Endothelial cell of umbilical vein (primary cell): ENCODE results near the gene OR10X1. TPM values are rescaled to one million over a fixed set of nuclear protein-coding genes. Genes with fewer than 3 reads are reported as not detected.

Source experiments
- BruUV-seq: library from RNA; stranded (reverse); fragments of 400-500 nt; replicated peaks from 2 replicates; lab custom pipeline; 2021; lab: Mats Ljungman, UMichigan
- CTCF ChIA-PET: fragments of 300-600, 350-600 bp; sonication (Branson Sonifier 250); formaldehyde crosslinking; loops from one replicate; lab custom pipeline; 2021; ENCODE audit warnings: antibody characterized with exemption, inconsistent platforms; lab: Charles Lee
- POLR2A ChIA-PET: fragments of 300-600, 350-600 bp; sonication (Branson Sonifier 250); formaldehyde crosslinking; loops from one replicate; lab custom pipeline; 2021; ENCODE audit warnings: antibody characterized with exemption, inconsistent platforms; lab: Charles Lee
- DNase-seq: peaks from one replicate; pipeline ENCODE4 v3.0.0-alpha.2; 2011; ENCODE audit warnings: low read depth, low spot score
- FAIRE-seq: peaks from 2 replicates; lab custom pipeline; 2011; peaks lifted over from hg19 to GRCh38; lab: Jason Lieb, UNC
- H2AFZ ChIP-seq: 2 replicates; pipeline ENCODE4 v1.6.0; 2012; ENCODE audit warnings: low read depth, low read length, control low read depth, inconsistent platforms
- H3K27ac ChIP-seq: 2 replicates; pipeline ENCODE4 v1.5.1; 2011; ENCODE audit warnings: low read depth, mild to moderate bottlenecking, control low read depth, low read length, moderate library complexity; ENCODE audit not compliant: insufficient read depth
- H3K27me3 ChIP-seq, 2 experiments: 2 replicates each; pipeline versions ENCODE4 v1.6.0 to v1.6.1; 2011; ENCODE audit warnings: low read length in 2 of 2, mixed read lengths in 1 of 2; ENCODE audit not compliant: control insufficient read depth in 2 of 2, insufficient read depth in 2 of 2
- H3K36me3 ChIP-seq, 2 experiments: 2 replicates in 1 of 2; 3 replicates in 1 of 2; pipeline ENCODE4 v1.5.1; 2011; ENCODE audit warnings: low read length in 2 of 2, mild to moderate bottlenecking in 1 of 2, moderate library complexity in 1 of 2; ENCODE audit not compliant: control insufficient read depth in 2 of 2, insufficient read depth in 2 of 2; ENCODE audit errors: extremely low read depth in 1 of 2
- H3K4me1 ChIP-seq: 3 replicates; pipeline ENCODE4 v1.5.1; 2011; ENCODE audit warnings: mild to moderate bottlenecking, low read length; ENCODE audit not compliant: control insufficient read depth, insufficient read depth; ENCODE audit errors: extremely low read depth
- H3K4me2 ChIP-seq: 2 replicates; pipeline ENCODE4 v1.6.1; 2011; ENCODE audit warnings: low read length, control low read depth, mixed read lengths; ENCODE audit not compliant: insufficient read depth
- H3K4me3 ChIP-seq, 3 experiments: fragments of 200-600 bp in 1 of 3; sonication (generic), shearing (Covaris generic) in 1 of 3; replicated peaks in 1 of 3; 2 replicates each; pipeline ENCODE4 v1.5.1; 2011 to 2016; ENCODE audit warnings: control low read depth in 3 of 3, low read length in 3 of 3, mild to moderate bottlenecking in 2 of 3, inconsistent platforms in 1 of 3, low read depth in 1 of 3, moderate library complexity in 1 of 3; ENCODE audit not compliant: insufficient read depth in 1 of 3
- H3K79me2 ChIP-seq: 2 replicates; pipeline ENCODE4 v1.6.0; 2012; ENCODE audit warnings: low read length, inconsistent platforms; ENCODE audit not compliant: control insufficient read depth, insufficient read depth
- H3K9ac ChIP-seq: replicated peaks from 2 replicates; pipeline ENCODE3; 2011; ENCODE audit warnings: low read length, control low read depth; ENCODE audit not compliant: insufficient read depth; ENCODE audit errors: extremely low read depth
- H3K9me1 ChIP-seq: replicated peaks from 3 replicates; pipeline ENCODE4 v1.6.0; 2011; ENCODE audit warnings: mild to moderate bottlenecking, low read length; ENCODE audit not compliant: control insufficient read depth, insufficient read depth; ENCODE audit errors: extremely low read depth
- H3K9me3 ChIP-seq: replicated peaks from 2 replicates; pipeline ENCODE4 v1.5.1; 2012; ENCODE audit warnings: low read length, inconsistent platforms; ENCODE audit not compliant: control insufficient read depth, insufficient read depth
- H4K20me1 ChIP-seq: replicated peaks from 2 replicates; pipeline ENCODE3; 2011; ENCODE audit warnings: mild to moderate bottlenecking, low read length; ENCODE audit not compliant: control insufficient read depth, insufficient read depth; ENCODE audit errors: extremely low read depth
- CTCF ChIP-seq, 2 donors: IDR thresholded peaks; 1 replicate in 1 of 2; 2 replicates in 1 of 2; pipeline ENCODE4 v1.5.1; 2011; ENCODE audit warnings: low read length in 2 of 2, mild to moderate bottlenecking in 2 of 2, moderate library complexity in 2 of 2, control low read depth in 1 of 2, inconsistent platforms in 1 of 2, low read depth in 1 of 2; ENCODE audit not compliant: insufficient read depth in 1 of 2; ENCODE audit errors: extremely low read depth in 1 of 2
- EZH2 ChIP-seq: IDR thresholded peaks from 2 replicates; pipeline ENCODE4 v1.6.1; 2012; ENCODE audit warnings: borderline replicate concordance, low read depth, mild to moderate bottlenecking, moderate library complexity, low read length, inconsistent platforms; ENCODE audit not compliant: severe bottlenecking
- FOS ChIP-seq: IDR thresholded peaks from 2 replicates; pipeline ENCODE4 v1.6.1; 2011; ENCODE audit warnings: mild to moderate bottlenecking, low read length, moderate library complexity, borderline replicate concordance; ENCODE audit not compliant: insufficient read depth
- GATA2 ChIP-seq: IDR thresholded peaks from 2 replicates; pipeline ENCODE4 v1.7.0; 2011; ENCODE audit warnings: low read depth, mild to moderate bottlenecking, moderate library complexity, mixed read lengths, low read length; ENCODE audit not compliant: insufficient read length, insufficient read depth
- JUN ChIP-seq: IDR thresholded peaks from 2 replicates; pipeline ENCODE4 v1.6.1; 2011; ENCODE audit warnings: borderline replicate concordance, low read depth; ENCODE audit not compliant: insufficient read length, insufficient read depth
- MAX ChIP-seq: IDR thresholded peaks from 2 replicates; pipeline ENCODE4 v1.6.1; 2011; ENCODE audit not compliant: insufficient read depth, insufficient read length
- MYC ChIP-seq: IDR thresholded peaks from one replicate; pipeline ENCODE4 v1.6.1; 2011; ENCODE audit warnings: mild to moderate bottlenecking, low read depth, low read length
- POLR2A ChIP-seq: IDR thresholded peaks from 2 replicates; pipeline ENCODE4 v1.6.1; 2012; ENCODE audit warnings: low read depth, mild to moderate bottlenecking, control low read depth, low read length
- POLR2AphosphoS5 ChIP-seq: IDR thresholded peaks from 2 replicates; pipeline ENCODE4 v1.6.1; 2012; ENCODE audit warnings: low read depth, mild to moderate bottlenecking, control low read depth, low read length, moderate library complexity; ENCODE audit not compliant: insufficient read depth
- dilution Hi-C: fragments of 300-500 bp; cut with MboI; formaldehyde crosslinking; loops from one replicate; pipeline ENCODE4 v1.15.0; 2019; ENCODE audit warnings: low sequenced_read_pairs; ENCODE audit not compliant: extremely low pct_ligation_motif_present
- intact Hi-C: fragments of 100-400 bp; cut with micrococcal nuclease; formaldehyde crosslinking; loops from one replicate; pipeline ENCODE4 v1.10.0; 2022
- polyA plus RNA-seq, 4 experiments: library from polyadenylated mRNA; depleted of rRNA in 3 of 4; stranded (reverse) in 3 of 4; unstranded in 1 of 4; fragments of >200 nt; gene quantifications; 2 replicates each; pipeline versions ENCODE4 v1.2.1 to v1.2.3, GENCODE V29; 2011 to 2012; ENCODE audit warnings: missing spikeins in 1 of 4
- total RNA-seq: library from RNA; stranded (reverse); gene quantifications from 2 replicates; pipeline ENCODE4 v1.2.3, GENCODE V29; 2021

Gene OR10X1
- total and polyA plus RNA-seq, 2 donors (not counting 3 experiments of a cell fraction or from before 2014, with no cell fraction given): not detected

GRCh38 chr1:158570480-158570879 is 9.2 kb downstream of the OR10X1 start, which contains the start of gene OR6P1:
OR6P1 (minus strand) TSS chr1:158570580; CDS start chr1:158563604, 6,976 bp downstream.
- Histone ChIP-seq H3K9me1 (no peaks in the 10 kb centered on the region), H3K9ac (no peak within 1 kb of the TSS), H3K36me3 (no peaks in the 10 kb centered on the region), H3K27me3 (no peaks in the 10 kb centered on the region), H3K79me2 (no peaks in the 10 kb centered on the region), H4K20me1 (no peaks in the 10 kb centered on the region), H3K9me3 (no peaks in the 10 kb centered on the region), H3K4me2 (no peak within 1 kb of the TSS), H2AFZ (no peak within 1 kb of the TSS), H3K4me3 (no peak within 1 kb of the TSS), H3K4me1 (no peaks in the 10 kb centered on the region), H3K27ac (no peak within 1 kb of the TSS)
- FAIRE-seq: no peak
- DNase-seq: no peak
- CTCF ChIA-PET: no interaction called here
- no TSS peak for BruUV-seq
- intact Hi-C loops: no loop called here
- POLR2A ChIA-PET: no interaction called here
- dilution Hi-C loops: no loop called here
- no peak for TF ChIP-seq FOS
- TF ChIP-seq MYC: no peak
- TF ChIP-seq POLR2A: no peak
- no peak for TF ChIP-seq EZH2
- TF ChIP-seq JUN: no peak
- no peak for TF ChIP-seq GATA2
- no peak for TF ChIP-seq POLR2AphosphoS5
- no peak for TF ChIP-seq CTCF (IDR thresholded peaks at IDR 0.05; ENCODE audit: extremely low read depth in 1 of 2, insufficient read depth in 1 of 2, low read depth in 1 of 2, low read length in 2 of 2)
- no peak for TF ChIP-seq MAX
